Stimulated activated CD8-positive, alpha-beta memory T cell treated with anti-CD3 and anti-CD28 coated beads, Interleukin-4, amount 100 ng/mL, for 24 hours (primary cell): ENCODE data around the gene PRMT9.

Source experiments
- DNase-seq: peaks from one replicate; pipeline ENCODE4 v3.0.0-alpha.2; 2020; ENCODE audit warnings: low read depth

PRMT9 gene

GRCh38 chr4:147678796-147679549 is 5.0 kb downstream of the PRMT9 start:
- no peak for DNase-seq

DNA sequence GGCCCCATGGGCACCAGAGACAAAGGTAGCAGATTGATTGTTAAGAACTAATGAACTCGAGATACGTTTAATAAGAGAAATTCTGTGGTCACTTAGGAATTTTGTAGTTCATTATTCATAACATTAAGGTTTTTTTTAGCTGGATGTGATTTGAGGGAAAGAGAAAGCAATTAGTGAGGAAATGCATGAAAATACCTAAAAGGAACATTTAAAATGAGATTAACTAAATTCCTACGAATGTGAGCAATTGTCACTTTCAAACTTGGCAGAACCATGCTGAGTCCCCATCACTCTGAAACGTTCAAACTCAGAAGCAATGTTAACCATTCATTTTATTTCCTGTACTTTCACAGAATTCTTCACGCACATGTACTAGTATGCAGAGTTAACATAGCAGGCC is 5.9 kb downstream of the PRMT9 start:
- no peak for DNase-seq

GRCh38 chr4:147674496-147674895 is 9.5 kb downstream of the PRMT9 start:
- DNase-seq: no peak

- no peak for DNase-seq
Measured at GRCh38 chr4:147674073-147674472, 9.9 kb downstream of the PRMT9 start.

- DNase-seq: no peak
Measured at GRCh38 chr4:147658501-147658900, 25.5 kb downstream of the PRMT9 start.

- no peak for DNase-seq
Measured at GRCh38 chr4:147655639-147656038, 28.3 kb downstream of the PRMT9 start.

DNA sequence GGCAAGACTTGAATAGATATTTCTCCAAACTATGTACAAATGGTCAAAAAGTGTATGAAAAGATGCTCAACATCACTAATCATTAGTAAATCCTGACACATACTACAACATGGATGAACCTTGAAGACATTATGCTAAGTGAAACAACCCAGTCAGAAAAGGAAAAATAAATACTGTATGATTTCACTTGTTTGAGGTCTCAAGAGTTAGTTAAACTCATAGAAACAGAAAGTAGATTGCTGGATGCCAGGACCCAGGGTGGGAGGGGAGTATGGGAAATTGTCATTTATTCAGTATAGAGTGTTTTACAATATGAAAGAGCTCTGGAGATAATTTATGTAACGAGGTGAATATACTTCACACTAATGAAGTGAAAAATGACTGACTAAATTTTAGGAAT is 32.4 kb downstream of the PRMT9 start:
- DNase-seq: no peak

- no peak for DNase-seq
Measured at GRCh38 chr4:147648656-147649055, 35.3 kb downstream of the PRMT9 start.

DNA sequence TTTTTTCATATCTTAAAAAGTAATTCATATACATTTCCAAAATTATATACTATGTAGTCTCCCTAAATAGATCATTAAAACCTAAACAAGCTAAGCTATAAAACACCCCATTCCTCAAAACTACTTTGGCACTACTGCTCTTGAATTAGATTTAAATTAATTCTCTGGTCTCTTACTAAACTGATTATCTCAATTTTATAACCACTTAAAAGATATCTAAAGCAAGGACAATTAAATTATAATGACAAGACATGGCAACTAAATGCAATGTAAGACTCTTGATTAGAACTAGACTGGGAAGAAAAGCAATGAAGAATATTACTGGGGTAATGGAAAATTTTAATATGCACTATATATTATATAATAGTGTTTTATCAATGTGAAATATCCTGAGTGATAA is 38.9 kb downstream of the PRMT9 start:
- DNase-seq: no peak

DNA sequence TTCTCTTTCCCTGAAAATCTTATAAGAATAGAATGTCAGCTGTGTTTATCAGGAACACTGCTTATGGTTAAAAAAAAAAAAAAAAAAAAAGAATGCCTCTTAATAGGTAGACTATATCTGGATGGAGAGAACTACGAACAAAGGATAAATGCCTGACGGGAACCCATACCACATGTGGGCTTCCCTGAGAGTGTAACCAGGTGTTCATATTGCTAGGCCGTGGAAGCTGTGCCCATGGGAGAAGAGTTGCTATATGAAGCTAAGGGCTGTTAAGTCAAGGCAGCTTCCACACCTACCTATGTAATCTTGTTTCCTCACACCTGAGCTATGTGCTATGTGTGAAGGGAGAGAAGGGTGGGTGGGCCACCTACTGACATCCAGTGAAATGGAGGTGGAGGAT is 39.5 kb downstream of the PRMT9 start:
- DNase-seq: no peak

DNA sequence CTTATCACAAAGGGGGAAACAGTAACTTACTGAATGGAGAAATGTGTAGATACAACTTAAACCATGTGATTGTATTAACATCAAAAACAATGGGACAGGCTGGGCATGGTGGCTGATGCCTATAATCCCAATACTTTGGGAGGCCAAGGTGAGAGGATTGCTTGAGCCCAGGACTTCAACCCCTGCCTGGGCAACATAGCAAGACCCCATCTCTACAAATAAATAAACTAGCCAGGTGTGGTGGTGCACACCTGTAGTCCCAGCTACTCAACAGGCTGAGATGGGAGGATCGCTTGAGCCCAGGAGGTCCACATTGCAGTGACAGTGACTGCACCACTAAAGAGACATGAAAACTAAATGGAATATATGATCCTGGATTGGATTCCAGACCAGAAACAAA is 40.3 kb downstream of the PRMT9 start:
- DNase-seq: no peak

- no peak for DNase-seq
Measured at GRCh38 chr4:147640331-147640730, 43.6 kb downstream of the PRMT9 start.

DNA sequence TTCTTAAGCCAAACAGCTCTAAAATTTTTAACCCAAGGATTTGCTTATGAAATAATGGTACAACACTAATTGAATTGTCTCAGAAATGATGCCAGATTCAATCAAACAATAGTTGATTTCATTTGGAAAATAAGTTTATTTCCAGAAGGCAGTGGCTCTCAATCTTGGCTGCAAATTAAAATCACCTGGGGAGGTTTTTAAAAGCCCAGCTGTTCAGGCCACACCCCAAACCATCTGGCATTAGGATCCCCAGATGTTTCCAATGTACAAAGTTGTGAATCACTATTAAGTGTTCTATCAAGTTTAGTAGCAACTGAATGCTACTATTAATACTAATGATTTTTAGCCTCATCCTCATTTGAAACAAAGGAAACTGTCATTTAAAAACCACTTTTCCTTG is 44.6 kb downstream of the PRMT9 start:
- no peak for DNase-seq

GRCh38 chr4:147638942-147639341 is 45.0 kb downstream of the PRMT9 start:
- DNase-seq: no peak

DNA sequence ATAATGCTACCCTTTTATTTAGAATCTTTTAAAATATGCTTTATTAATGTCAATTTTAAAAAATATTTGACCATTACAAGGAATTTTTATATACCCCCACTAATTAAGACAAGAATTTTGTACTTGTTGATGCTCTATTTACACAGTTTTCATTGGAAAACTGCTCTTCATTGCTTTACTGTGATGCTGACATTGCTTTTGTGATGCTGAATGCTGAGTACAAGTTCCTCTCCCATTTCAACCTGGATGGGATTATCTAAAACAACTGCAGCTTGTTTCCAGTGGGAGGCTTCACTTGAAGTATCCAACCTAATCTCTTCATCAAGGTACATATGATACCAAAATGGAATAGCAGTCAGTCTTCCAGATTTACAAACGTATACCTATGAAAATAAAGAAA is 45.6 kb downstream of the PRMT9 start:
- no peak for DNase-seq

DNA sequence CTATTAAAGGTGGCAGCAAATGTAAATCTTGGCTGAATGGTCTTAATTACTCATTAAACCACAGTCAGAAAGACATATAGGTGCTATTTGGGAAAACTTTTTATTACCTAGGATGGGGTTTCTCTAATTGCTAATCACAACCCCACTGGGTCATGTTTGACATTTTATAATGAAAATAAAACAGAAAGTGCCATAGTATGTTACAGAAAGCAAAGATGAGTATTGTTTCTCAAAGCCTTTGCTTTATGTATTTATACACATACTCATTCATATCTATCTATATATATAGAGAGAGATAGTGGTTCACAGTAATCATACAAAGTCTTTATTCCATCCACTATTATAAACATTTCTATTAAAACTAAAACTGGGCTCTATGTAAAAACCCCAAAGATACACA is 48.6 kb downstream of the PRMT9 start:
- DNase-seq: no peak

- DNase-seq: no peak
Measured at GRCh38 chr4:147633643-147634042, 50.3 kb downstream of the PRMT9 start.

DNA sequence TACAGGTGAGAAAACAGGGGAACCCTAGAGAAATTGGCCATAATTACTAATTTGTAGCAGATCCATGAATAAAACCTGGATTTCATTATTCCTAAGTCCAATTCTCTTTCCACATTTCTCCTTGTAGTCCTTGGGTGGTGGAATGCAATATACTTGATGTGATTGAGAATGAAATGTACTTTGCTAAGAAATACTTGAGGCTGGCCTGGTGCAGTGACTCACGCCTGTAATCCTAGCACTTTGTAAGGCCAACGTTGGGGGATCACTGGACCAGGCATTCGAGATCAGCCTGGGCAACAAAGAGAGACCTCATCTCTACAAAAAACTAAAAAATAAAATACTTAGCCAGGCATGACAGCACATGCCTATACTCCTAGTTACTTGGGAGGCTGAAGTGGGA is 50.9 kb downstream of the PRMT9 start:
- no peak for DNase-seq

DNA sequence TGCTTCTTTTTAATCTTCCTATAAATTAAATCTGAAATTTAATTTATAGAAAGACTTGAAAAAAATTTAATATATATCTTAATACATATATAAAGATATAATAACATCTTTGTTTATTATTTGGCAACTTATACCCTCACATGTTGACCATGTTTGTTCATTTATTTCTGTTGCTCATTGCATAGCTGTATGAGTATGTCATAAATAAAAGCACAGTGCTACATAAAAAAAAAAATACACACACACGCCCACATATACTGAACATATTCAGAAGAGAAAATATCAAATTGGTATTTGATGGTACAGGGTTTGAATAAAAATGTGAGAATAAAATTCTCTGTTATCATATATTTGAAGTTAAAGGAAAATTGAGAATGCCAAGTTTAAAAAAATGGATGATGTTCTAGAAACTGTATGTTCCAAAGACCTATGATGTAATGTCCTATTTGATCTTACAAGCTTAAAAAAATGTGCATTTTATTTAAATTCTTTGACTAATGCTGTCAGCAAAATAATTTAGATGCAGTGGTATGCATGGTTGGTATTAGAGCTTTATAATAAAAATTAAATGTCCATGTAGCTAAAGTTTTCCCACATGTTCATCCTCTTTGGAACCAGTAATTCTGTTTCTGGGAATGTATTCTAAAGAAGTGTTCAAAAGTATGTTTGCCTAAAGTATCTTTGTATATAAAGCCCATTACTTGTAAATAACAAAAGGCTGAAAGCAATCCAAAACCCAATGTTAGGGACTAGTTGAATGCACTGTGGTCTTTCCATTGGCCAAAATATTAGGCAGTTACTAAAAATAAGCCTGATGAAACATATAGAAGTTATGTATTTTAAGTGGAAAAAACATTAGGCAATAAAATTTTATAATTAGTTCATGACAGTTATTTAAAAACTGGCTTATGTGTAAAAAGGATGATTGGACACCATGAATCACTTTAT is 53.9 kb downstream of the PRMT9 start:
- DNase-seq: no peak

DNA sequence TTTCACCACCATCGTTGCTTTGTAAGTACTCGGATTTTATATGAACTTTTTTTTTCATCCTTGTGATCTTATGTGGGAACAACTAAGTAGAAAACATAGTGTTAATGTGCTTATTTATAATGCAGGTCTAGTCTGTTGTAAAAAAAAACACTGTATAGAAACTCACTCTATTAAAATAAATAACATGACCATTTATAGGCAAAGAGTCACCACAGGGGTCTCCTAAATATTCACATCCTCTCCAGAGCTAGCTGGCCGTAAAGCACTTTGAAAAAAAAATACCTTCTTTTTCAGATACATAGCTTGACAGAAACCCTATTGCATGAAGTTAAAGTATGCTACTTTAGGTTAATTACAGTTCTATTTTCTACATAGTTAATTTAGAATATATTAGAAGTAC is 55.5 kb downstream of the PRMT9 start:
- no peak for DNase-seq

- DNase-seq: no peak
Measured at GRCh38 chr4:147626903-147627302, 57.1 kb downstream of the PRMT9 start.

- DNase-seq: no peak
Measured at GRCh38 chr4:147625733-147626132, 58.2 kb downstream of the PRMT9 start.

DNA sequence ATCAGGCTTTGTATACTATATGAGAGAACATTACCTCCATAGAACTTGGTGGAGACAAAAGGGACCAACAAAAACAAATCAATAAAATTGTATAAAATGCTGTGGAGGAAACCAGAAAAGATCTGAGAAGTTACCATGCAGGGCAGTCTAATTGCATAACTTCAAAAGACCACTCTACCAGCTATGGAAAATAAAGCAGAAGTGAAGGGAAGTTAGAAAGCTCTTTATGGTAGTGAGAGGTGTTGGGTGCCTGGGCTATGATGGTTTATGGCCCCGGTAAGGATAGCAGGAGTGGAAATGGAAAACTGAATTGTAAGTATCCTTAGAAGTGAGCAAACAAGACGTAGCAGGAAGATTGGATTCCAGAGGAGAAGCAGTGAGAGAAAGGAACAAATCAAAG is 63.6 kb downstream of the PRMT9 start:
- no peak for DNase-seq
